Endothelial cell of umbilical vein (primary cell): ENCODE data around the gene KLHL18. TPM values are rescaled to one million over a fixed set of nuclear protein-coding genes. Genes with fewer than 3 reads are reported as not detected.

ENCODE experiments used
- BruUV-seq: library from RNA; stranded (reverse); fragments of 400-500 nt; replicated peaks from 2 replicates; lab custom pipeline; 2021; lab: Mats Ljungman, UMichigan
- CTCF ChIA-PET: fragments of 300-600, 350-600 bp; sonication (Branson Sonifier 250); formaldehyde crosslinking; loops from one replicate; lab custom pipeline; 2021; ENCODE audit warnings: antibody characterized with exemption, inconsistent platforms; lab: Charles Lee
- POLR2A ChIA-PET: fragments of 300-600, 350-600 bp; sonication (Branson Sonifier 250); formaldehyde crosslinking; loops from one replicate; lab custom pipeline; 2021; ENCODE audit warnings: antibody characterized with exemption, inconsistent platforms; lab: Charles Lee
- DNase-seq: peaks from one replicate; pipeline ENCODE4 v3.0.0-alpha.2; 2011; ENCODE audit warnings: low read depth, low spot score
- FAIRE-seq: peaks from 2 replicates; lab custom pipeline; 2011; peaks lifted over from hg19 to GRCh38; lab: Jason Lieb, UNC
- H2AFZ ChIP-seq: 2 replicates; pipeline ENCODE4 v1.6.0; 2012; ENCODE audit warnings: low read depth, low read length, control low read depth, inconsistent platforms
- H3K27ac ChIP-seq: 2 replicates; pipeline ENCODE4 v1.5.1; 2011; ENCODE audit warnings: low read depth, mild to moderate bottlenecking, control low read depth, low read length, moderate library complexity; ENCODE audit not compliant: insufficient read depth
- H3K27me3 ChIP-seq, 2 experiments: 2 replicates each; pipeline versions ENCODE4 v1.6.0 to v1.6.1; 2011; ENCODE audit warnings: low read length in 2 of 2, mixed read lengths in 1 of 2; ENCODE audit not compliant: control insufficient read depth in 2 of 2, insufficient read depth in 2 of 2
- H3K36me3 ChIP-seq, 2 experiments: 2 replicates in 1 of 2; 3 replicates in 1 of 2; pipeline ENCODE4 v1.5.1; 2011; ENCODE audit warnings: low read length in 2 of 2, mild to moderate bottlenecking in 1 of 2, moderate library complexity in 1 of 2; ENCODE audit not compliant: control insufficient read depth in 2 of 2, insufficient read depth in 2 of 2; ENCODE audit errors: extremely low read depth in 1 of 2
- H3K4me1 ChIP-seq: 3 replicates; pipeline ENCODE4 v1.5.1; 2011; ENCODE audit warnings: mild to moderate bottlenecking, low read length; ENCODE audit not compliant: control insufficient read depth, insufficient read depth; ENCODE audit errors: extremely low read depth
- H3K4me2 ChIP-seq: 2 replicates; pipeline ENCODE4 v1.6.1; 2011; ENCODE audit warnings: low read length, control low read depth, mixed read lengths; ENCODE audit not compliant: insufficient read depth
- H3K4me3 ChIP-seq, 3 experiments: fragments of 200-600 bp in 1 of 3; sonication (generic), shearing (Covaris generic) in 1 of 3; replicated peaks in 1 of 3; 2 replicates each; pipeline ENCODE4 v1.5.1; 2011 to 2016; ENCODE audit warnings: control low read depth in 3 of 3, low read length in 3 of 3, mild to moderate bottlenecking in 2 of 3, inconsistent platforms in 1 of 3, low read depth in 1 of 3, moderate library complexity in 1 of 3; ENCODE audit not compliant: insufficient read depth in 1 of 3
- H3K79me2 ChIP-seq: 2 replicates; pipeline ENCODE4 v1.6.0; 2012; ENCODE audit warnings: low read length, inconsistent platforms; ENCODE audit not compliant: control insufficient read depth, insufficient read depth
- H3K9ac ChIP-seq: replicated peaks from 2 replicates; pipeline ENCODE3; 2011; ENCODE audit warnings: low read length, control low read depth; ENCODE audit not compliant: insufficient read depth; ENCODE audit errors: extremely low read depth
- H3K9me1 ChIP-seq: replicated peaks from 3 replicates; pipeline ENCODE4 v1.6.0; 2011; ENCODE audit warnings: mild to moderate bottlenecking, low read length; ENCODE audit not compliant: control insufficient read depth, insufficient read depth; ENCODE audit errors: extremely low read depth
- H3K9me3 ChIP-seq: replicated peaks from 2 replicates; pipeline ENCODE4 v1.5.1; 2012; ENCODE audit warnings: low read length, inconsistent platforms; ENCODE audit not compliant: control insufficient read depth, insufficient read depth
- H4K20me1 ChIP-seq: replicated peaks from 2 replicates; pipeline ENCODE3; 2011; ENCODE audit warnings: mild to moderate bottlenecking, low read length; ENCODE audit not compliant: control insufficient read depth, insufficient read depth; ENCODE audit errors: extremely low read depth
- EZH2 ChIP-seq: IDR thresholded peaks from 2 replicates; pipeline ENCODE4 v1.6.1; 2012; ENCODE audit warnings: borderline replicate concordance, low read depth, mild to moderate bottlenecking, moderate library complexity, low read length, inconsistent platforms; ENCODE audit not compliant: severe bottlenecking
- FOS ChIP-seq: IDR thresholded peaks from 2 replicates; pipeline ENCODE4 v1.6.1; 2011; ENCODE audit warnings: mild to moderate bottlenecking, low read length, moderate library complexity, borderline replicate concordance; ENCODE audit not compliant: insufficient read depth
- GATA2 ChIP-seq: IDR thresholded peaks from 2 replicates; pipeline ENCODE4 v1.7.0; 2011; ENCODE audit warnings: low read depth, mild to moderate bottlenecking, moderate library complexity, mixed read lengths, low read length; ENCODE audit not compliant: insufficient read length, insufficient read depth
- JUN ChIP-seq: IDR thresholded peaks from 2 replicates; pipeline ENCODE4 v1.6.1; 2011; ENCODE audit warnings: borderline replicate concordance, low read depth; ENCODE audit not compliant: insufficient read length, insufficient read depth
- MAX ChIP-seq: IDR thresholded peaks from 2 replicates; pipeline ENCODE4 v1.6.1; 2011; ENCODE audit not compliant: insufficient read depth, insufficient read length
- MYC ChIP-seq: IDR thresholded peaks from one replicate; pipeline ENCODE4 v1.6.1; 2011; ENCODE audit warnings: mild to moderate bottlenecking, low read depth, low read length
- POLR2A ChIP-seq: IDR thresholded peaks from 2 replicates; pipeline ENCODE4 v1.6.1; 2012; ENCODE audit warnings: low read depth, mild to moderate bottlenecking, control low read depth, low read length
- POLR2AphosphoS5 ChIP-seq: IDR thresholded peaks from 2 replicates; pipeline ENCODE4 v1.6.1; 2012; ENCODE audit warnings: low read depth, mild to moderate bottlenecking, control low read depth, low read length, moderate library complexity; ENCODE audit not compliant: insufficient read depth
- dilution Hi-C: fragments of 300-500 bp; cut with MboI; formaldehyde crosslinking; loops from one replicate; pipeline ENCODE4 v1.15.0; 2019; ENCODE audit warnings: low sequenced_read_pairs; ENCODE audit not compliant: extremely low pct_ligation_motif_present
- intact Hi-C: fragments of 100-400 bp; cut with micrococcal nuclease; formaldehyde crosslinking; loops from one replicate; pipeline ENCODE4 v1.10.0; 2022
- polyA plus RNA-seq, 4 experiments: library from polyadenylated mRNA; depleted of rRNA in 3 of 4; stranded (reverse) in 3 of 4; unstranded in 1 of 4; fragments of >200 nt; gene quantifications; 2 replicates each; pipeline versions ENCODE4 v1.2.1 to v1.2.3, GENCODE V29; 2011 to 2012; ENCODE audit warnings: missing spikeins in 1 of 4
- total RNA-seq: library from RNA; stranded (reverse); gene quantifications from 2 replicates; pipeline ENCODE4 v1.2.3, GENCODE V29; 2021
- TF ChIP-seq, protein P1 (sequence below), 2 donors: IDR thresholded peaks; 1 replicate in 1 of 2; 2 replicates in 1 of 2; pipeline ENCODE4 v1.5.1; 2011; ENCODE audit warnings: low read length in 2 of 2, mild to moderate bottlenecking in 2 of 2, moderate library complexity in 2 of 2, control low read depth in 1 of 2, inconsistent platforms in 1 of 2, low read depth in 1 of 2; ENCODE audit not compliant: insufficient read depth in 1 of 2; ENCODE audit errors: extremely low read depth in 1 of 2

KLHL18 gene
- total and polyA plus RNA-seq, 2 donors (not counting 3 experiments of a cell fraction or from before 2014, with no cell fraction given), result 43.4 to 58.1 TPM

GRCh38 chr3:47265725-47266428 lies 16.9 kb upstream of the KLHL18 start:
- Histone ChIP-seq H3K9me1 (no peaks in the 10 kb centered on the region), H3K27ac (no peak overlapping the region), H3K79me2 (no peaks in the 10 kb centered on the region), H3K4me3 (no peak overlapping the region), H2AFZ (no peak overlapping the region), H3K36me3 (no peaks in the 10 kb centered on the region), H3K4me2 (no peak overlapping the region), H3K9me3 (no peaks in the 10 kb centered on the region), H3K27me3 (no peaks in the 10 kb centered on the region), H3K9ac (no peak overlapping the region), H3K4me1 (peaks cover 9% of the 10 kb centered on the region), H4K20me1 (no peaks in the 10 kb centered on the region)
- DNase-seq, result no peak
- no TSS peak for BruUV-seq
- FAIRE-seq, result no peak
- CTCF ChIA-PET, result interaction anchor here (0.9 to 2.0 kb wide), 4 partner anchors 16 to 58 kb away, joined by 3 to 5 read pairs (median 4); no protein-coding TSS in a partner anchor
- intact Hi-C loops, result no loop called here
- dilution Hi-C loops, result no loop called here
- POLR2A ChIA-PET, result no interaction called here
- TF ChIP-seq MYC (no peak), EZH2 (no peak), GATA2 (no peak), JUN (no peak), FOS (no peak), POLR2AphosphoS5 (no peak), POLR2A (no peak), MAX (no peak)
- TF ChIP-seq, protein P1, sequence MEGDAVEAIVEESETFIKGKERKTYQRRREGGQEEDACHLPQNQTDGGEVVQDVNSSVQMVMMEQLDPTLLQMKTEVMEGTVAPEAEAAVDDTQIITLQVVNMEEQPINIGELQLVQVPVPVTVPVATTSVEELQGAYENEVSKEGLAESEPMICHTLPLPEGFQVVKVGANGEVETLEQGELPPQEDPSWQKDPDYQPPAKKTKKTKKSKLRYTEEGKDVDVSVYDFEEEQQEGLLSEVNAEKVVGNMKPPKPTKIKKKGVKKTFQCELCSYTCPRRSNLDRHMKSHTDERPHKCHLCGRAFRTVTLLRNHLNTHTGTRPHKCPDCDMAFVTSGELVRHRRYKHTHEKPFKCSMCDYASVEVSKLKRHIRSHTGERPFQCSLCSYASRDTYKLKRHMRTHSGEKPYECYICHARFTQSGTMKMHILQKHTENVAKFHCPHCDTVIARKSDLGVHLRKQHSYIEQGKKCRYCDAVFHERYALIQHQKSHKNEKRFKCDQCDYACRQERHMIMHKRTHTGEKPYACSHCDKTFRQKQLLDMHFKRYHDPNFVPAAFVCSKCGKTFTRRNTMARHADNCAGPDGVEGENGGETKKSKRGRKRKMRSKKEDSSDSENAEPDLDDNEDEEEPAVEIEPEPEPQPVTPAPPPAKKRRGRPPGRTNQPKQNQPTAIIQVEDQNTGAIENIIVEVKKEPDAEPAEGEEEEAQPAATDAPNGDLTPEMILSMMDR (IDR thresholded peaks at IDR 0.05; ENCODE audit: extremely low read depth in 1 of 2, insufficient read depth in 1 of 2, low read depth in 1 of 2, low read length in 2 of 2), result no peak
